GM10248 (cell line): ENCODE results near the gene SMAD6.
A peak's percentile ranks its signal among the peaks of the same experiment; 100 is the strongest.

Experiments
- CTCF ChIA-PET: fragments of 300-600 bp; sonication (Branson Sonifier 250); formaldehyde crosslinking; extraction: SDS; loops from one replicate; lab custom pipeline; 2021; ENCODE audit warnings: antibody characterized with exemption; lab: Yijun Ruan, JAX
- POLR2A ChIA-PET: fragments of 350-650 bp; sonication (Branson Sonifier 250); formaldehyde crosslinking; extraction: SDS; loops from one replicate; lab custom pipeline; 2020; ENCODE audit warnings: antibody characterized with exemption; lab: Yijun Ruan, JAX
- DNase-seq: peaks from one replicate; pipeline ENCODE4 v3.0.0; 2012; ENCODE audit errors: extremely low spot score
- TF ChIP-seq, protein P1 (sequence below): IDR thresholded peaks from 2 replicates; pipeline ENCODE4 v1.5.1; 2012; ENCODE audit warnings: mild to moderate bottlenecking, low read depth; ENCODE audit errors: extremely low read depth, missing control alignments, control extremely low read depth

Gene SMAD6

GRCh38 chr15:66772604-66773128, 70.6 kb downstream of the SMAD6 start:
- no peak for DNase-seq
- ChIA-PET POLR2A (no interaction called here), CTCF (interaction anchor here (0.9 to 5.4 kb wide), 5 partner anchors 26 to 172 kb away, joined by 3 to 36 read pairs (median 3); no protein-coding TSS in a partner anchor)
- TF ChIP-seq, protein P1, sequence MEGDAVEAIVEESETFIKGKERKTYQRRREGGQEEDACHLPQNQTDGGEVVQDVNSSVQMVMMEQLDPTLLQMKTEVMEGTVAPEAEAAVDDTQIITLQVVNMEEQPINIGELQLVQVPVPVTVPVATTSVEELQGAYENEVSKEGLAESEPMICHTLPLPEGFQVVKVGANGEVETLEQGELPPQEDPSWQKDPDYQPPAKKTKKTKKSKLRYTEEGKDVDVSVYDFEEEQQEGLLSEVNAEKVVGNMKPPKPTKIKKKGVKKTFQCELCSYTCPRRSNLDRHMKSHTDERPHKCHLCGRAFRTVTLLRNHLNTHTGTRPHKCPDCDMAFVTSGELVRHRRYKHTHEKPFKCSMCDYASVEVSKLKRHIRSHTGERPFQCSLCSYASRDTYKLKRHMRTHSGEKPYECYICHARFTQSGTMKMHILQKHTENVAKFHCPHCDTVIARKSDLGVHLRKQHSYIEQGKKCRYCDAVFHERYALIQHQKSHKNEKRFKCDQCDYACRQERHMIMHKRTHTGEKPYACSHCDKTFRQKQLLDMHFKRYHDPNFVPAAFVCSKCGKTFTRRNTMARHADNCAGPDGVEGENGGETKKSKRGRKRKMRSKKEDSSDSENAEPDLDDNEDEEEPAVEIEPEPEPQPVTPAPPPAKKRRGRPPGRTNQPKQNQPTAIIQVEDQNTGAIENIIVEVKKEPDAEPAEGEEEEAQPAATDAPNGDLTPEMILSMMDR = no peak

DNA sequence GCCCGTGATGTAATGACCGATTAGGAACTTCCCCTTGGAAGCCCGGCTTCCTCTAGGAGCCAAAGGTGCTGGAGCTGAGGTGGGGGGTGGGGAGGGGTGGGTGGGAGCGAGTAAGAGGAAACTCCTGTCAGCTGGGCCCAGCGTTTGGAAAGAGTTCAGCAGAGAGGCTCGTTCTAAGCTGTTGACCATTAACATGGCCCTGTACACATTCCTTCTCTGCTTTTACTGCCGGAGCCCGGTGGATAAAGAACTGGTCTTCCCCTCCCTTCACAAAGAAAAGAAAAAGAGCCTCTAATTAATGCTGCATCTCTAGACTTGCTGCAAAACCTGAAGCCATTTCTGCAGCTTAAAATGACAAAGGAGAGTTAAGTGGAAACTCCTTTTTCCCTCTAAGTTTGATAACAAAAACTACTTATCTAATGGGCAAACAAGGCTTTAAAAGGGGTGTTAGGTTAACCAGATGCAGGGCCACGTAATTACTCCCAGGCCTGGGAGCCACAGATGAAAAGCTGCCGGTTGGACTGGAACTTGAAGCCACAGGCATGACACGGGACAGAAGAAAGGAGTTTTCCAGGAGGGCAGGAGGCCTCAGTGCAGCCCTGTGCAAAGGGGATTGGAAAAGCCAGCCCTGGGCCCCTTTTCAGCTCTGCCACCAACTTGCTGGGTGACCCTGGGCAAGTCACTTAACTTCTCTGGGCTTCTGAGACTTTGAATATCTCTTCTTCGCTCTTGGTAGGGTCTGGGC, 71.3 kb downstream of the SMAD6 start:
- ChIA-PET POLR2A (no interaction called here), CTCF (interaction anchor here (0.9 to 5.4 kb wide), 4 partner anchors 27 to 169 kb away, joined by 3 to 36 read pairs (median 15); no protein-coding TSS in a partner anchor)
- DNase-seq = no peak
- TF ChIP-seq, protein P1 = no peak

- POLR2A ChIA-PET = no interaction called here
- peak; percentile 80 for DNase-seq
- TF ChIP-seq, protein P1 = peak; percentile 58
- CTCF ChIA-PET = interaction anchor here (1.1 to 5.4 kb wide), 4 partner anchors 153 to 177 kb away, joined by 3 to 36 read pairs (median 16); no protein-coding TSS in a partner anchor
These were observed 72.2 kb downstream of the SMAD6 start for GRCh38 chr15:66774001-66774814.

- TF ChIP-seq, protein P1 = no peak
- DNase-seq = no peak
- CTCF ChIA-PET = interaction anchor here (0.7 to 5.4 kb wide), 7 partner anchors 76 to 178 kb away, joined by 3 to 36 read pairs (median 4); no protein-coding TSS in a partner anchor
- POLR2A ChIA-PET = no interaction called here
These were observed 73.4 kb downstream of the SMAD6 start for GRCh38 chr15:66775127-66776105.

GRCh38 chr15:66777054-66777453, 75.0 kb downstream of the SMAD6 start:
- no peak for DNase-seq
- TF ChIP-seq, protein P1 = no peak
- POLR2A ChIA-PET = no interaction called here
- CTCF ChIA-PET = interaction anchor here (1.8 to 1.9 kb wide), 2 partner anchors 158 to 174 kb away, joined by 6 to 10 read pairs; no protein-coding TSS in a partner anchor
